AG04450 (cell line): ENCODE results near the gene LIN9. TPM values are rescaled to one million over a fixed set of nuclear protein-coding genes. Genes with fewer than 3 reads are reported as not detected.

ENCODE experiments used
- CTCF ChIA-PET: fragments of 300-600, 350-600 bp; formaldehyde crosslinking; extraction: SDS; loops from one replicate; lab custom pipeline; 2022; ENCODE audit warnings: antibody characterized with exemption, inconsistent platforms; lab: Charles Lee
- POLR2A ChIA-PET: fragments of 350-600 bp; formaldehyde crosslinking; extraction: SDS; loops from one replicate; lab custom pipeline; 2021; ENCODE audit warnings: antibody characterized with exemption, inconsistent platforms; lab: Yijun Ruan, JAX
- DNase-seq: peaks from one replicate; pipeline ENCODE4 v3.0.0-alpha.2; 2011; ENCODE audit warnings: low read depth, low spot score
- H3K27ac ChIP-seq: one replicate; pipeline ENCODE4 v1.5.1; 2012; ENCODE audit warnings: low read depth, low read length, control low read depth
- H3K27me3 ChIP-seq: one replicate; pipeline ENCODE4 v1.6.0; 2012; ENCODE audit warnings: low read length; ENCODE audit not compliant: control insufficient read depth, insufficient read depth
- H3K4me3 ChIP-seq: 2 replicates; pipeline ENCODE4 v1.5.1; 2011; ENCODE audit warnings: mild to moderate bottlenecking, low read depth, low read length, control low read depth
- H3K9me3 ChIP-seq: 2 replicates; pipeline ENCODE4 v1.5.1; 2012; ENCODE audit warnings: low read length; ENCODE audit not compliant: control insufficient read depth, insufficient read depth
- CTCF ChIP-seq: IDR thresholded peaks from 2 replicates; pipeline ENCODE4 v1.5.1; 2011; ENCODE audit warnings: low read depth, low read length, control low read depth, inconsistent platforms
- polyA plus RNA-seq: library from polyadenylated mRNA; depleted of rRNA; stranded (reverse); fragments of >200 nt; gene quantifications from 2 replicates; pipeline ENCODE4 v1.2.3, GENCODE V29; 2011

Gene LIN9
- polyA plus RNA-seq, 1 experiment: 2.2 TPM

- ChIA-PET POLR2A (no interaction called here), CTCF (interaction anchor here (0.6 kb wide), 1 partner anchor 29 kb away, joined by 4 read pairs; no protein-coding TSS in a partner anchor)
- H3K27ac ChIP-seq: no peak overlapping the region
- DNase-seq: no peak
- no peaks in the 10 kb centered on the region for H3K9me3 ChIP-seq
- peaks cover 10% of the 10 kb centered on the region for H3K27me3 ChIP-seq
- no peak for TF ChIP-seq CTCF
- H3K4me3 ChIP-seq: no peak overlapping the region
These were observed 86.3 kb downstream of the LIN9 start for GRCh38 chr1:226222686-226223085.

- no peak for DNase-seq
- ChIA-PET CTCF (no interaction called here), POLR2A (no interaction called here)
- TF ChIP-seq CTCF: no peak
- Histone ChIP-seq H3K27ac (no peak overlapping the region), H3K9me3 (no peaks in the 10 kb centered on the region), H3K4me3 (no peak overlapping the region), H3K27me3 (peaks cover 10% of the 10 kb centered on the region)
These were observed 88.3 kb downstream of the LIN9 start for GRCh38 chr1:226220473-226221189.

GRCh38 chr1:226217273-226217672 lies 91.7 kb downstream of the LIN9 start:
- CTCF ChIA-PET: no interaction called here
- no peak overlapping the region for H3K27ac ChIP-seq
- no peaks in the 10 kb centered on the region for H3K27me3 ChIP-seq
- POLR2A ChIA-PET: no interaction called here
- DNase-seq: peak; percentile 24
- TF ChIP-seq CTCF: no peak
- H3K9me3 ChIP-seq: no peaks in the 10 kb centered on the region
- no peak overlapping the region for H3K4me3 ChIP-seq

- ChIA-PET CTCF (interaction anchor here (1.4 kb wide), 1 partner anchor 19 kb away, joined by 3 read pairs; no protein-coding TSS in a partner anchor), POLR2A (no interaction called here)
- H3K27ac ChIP-seq: no peak overlapping the region
- H3K27me3 ChIP-seq: peaks cover 3% of the 10 kb centered on the region
- no peak overlapping the region for H3K4me3 ChIP-seq
- no peaks in the 10 kb centered on the region for H3K9me3 ChIP-seq
- TF ChIP-seq CTCF: no peak
- no peak for DNase-seq
These were observed 92.9 kb downstream of the LIN9 start for GRCh38 chr1:226216056-226216455.

GRCh38 chr1:226215239-226215638 lies 93.7 kb downstream of the LIN9 start:
- ChIA-PET CTCF (no interaction called here), POLR2A (no interaction called here)
- no peaks in the 10 kb centered on the region for H3K9me3 ChIP-seq
- no peak overlapping the region for H3K27ac ChIP-seq
- TF ChIP-seq CTCF: no peak
- H3K4me3 ChIP-seq: no peak overlapping the region
- no peak for DNase-seq
- peaks cover 10% of the 10 kb centered on the region for H3K27me3 ChIP-seq
